Measurements from ENCODE around the gene SORCS2.

DNA sequence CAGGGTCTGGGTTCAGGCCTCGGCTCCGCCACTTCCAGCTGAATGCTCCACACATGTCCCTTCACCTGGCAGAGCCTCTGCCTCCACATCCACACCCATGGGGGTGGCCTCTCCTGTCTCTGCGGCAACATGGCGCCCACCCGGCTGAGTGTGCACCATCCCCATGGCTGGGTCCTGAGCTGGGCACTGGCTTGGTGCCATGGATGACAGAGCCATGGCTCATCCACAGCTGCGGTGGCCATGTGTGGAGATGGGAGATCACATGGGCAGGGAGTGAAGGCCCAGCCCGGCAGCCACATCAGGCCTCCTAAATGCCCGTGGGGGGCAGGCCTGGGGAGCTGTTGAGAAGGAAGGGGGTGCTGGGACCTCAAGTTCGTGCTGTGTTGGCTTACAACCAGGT lies 533.6 kb downstream of the SORCS2 start:
- TF ChIP-seq POLR2A (IDR thresholded peaks at IDR 0.05) = no peak
- TF ChIP-seq, protein P1, sequence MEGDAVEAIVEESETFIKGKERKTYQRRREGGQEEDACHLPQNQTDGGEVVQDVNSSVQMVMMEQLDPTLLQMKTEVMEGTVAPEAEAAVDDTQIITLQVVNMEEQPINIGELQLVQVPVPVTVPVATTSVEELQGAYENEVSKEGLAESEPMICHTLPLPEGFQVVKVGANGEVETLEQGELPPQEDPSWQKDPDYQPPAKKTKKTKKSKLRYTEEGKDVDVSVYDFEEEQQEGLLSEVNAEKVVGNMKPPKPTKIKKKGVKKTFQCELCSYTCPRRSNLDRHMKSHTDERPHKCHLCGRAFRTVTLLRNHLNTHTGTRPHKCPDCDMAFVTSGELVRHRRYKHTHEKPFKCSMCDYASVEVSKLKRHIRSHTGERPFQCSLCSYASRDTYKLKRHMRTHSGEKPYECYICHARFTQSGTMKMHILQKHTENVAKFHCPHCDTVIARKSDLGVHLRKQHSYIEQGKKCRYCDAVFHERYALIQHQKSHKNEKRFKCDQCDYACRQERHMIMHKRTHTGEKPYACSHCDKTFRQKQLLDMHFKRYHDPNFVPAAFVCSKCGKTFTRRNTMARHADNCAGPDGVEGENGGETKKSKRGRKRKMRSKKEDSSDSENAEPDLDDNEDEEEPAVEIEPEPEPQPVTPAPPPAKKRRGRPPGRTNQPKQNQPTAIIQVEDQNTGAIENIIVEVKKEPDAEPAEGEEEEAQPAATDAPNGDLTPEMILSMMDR (IDR thresholded peaks at IDR 0.05) = no peak

All from breast epithelium (tissue), 3 donors.